ENCODE results near the gene CBFB. TPM values are rescaled to one million over a fixed set of nuclear protein-coding genes. Genes with fewer than 3 reads are reported as not detected.

The CBFB gene
- total RNA-seq, 1 experiment from 2014 or later, result 76.3 TPM

GRCh38 chr16:67137605-67138004 lies 108.7 kb downstream of the CBFB start:
- Histone ChIP-seq H3K23me2 (ENCODE audit: insufficient read length, low read depth, low read length, poor library complexity, severe bottlenecking) (no peaks in the 10 kb centered on the region), H4K91ac (ENCODE audit: insufficient read length, low read depth, low read length) (no peak overlapping the region), H3K27ac (ENCODE audit: insufficient read length, low read depth, low read length) (no peak overlapping the region), H2AFZ (ENCODE audit: low read length) (no peak overlapping the region), H3K4ac (ENCODE audit: low read depth, low read length) (no peak overlapping the region), H2BK15ac (ENCODE audit: low read depth, low read length) (no peak overlapping the region), H3T11ph (ENCODE audit: low read length) (no peak overlapping the region), H3K9ac (ENCODE audit: extremely low read depth, insufficient read length, low read length) (no peak overlapping the region), H2BK5ac (ENCODE audit: insufficient read length, low read length) (no peak overlapping the region), H3K4me1 (ENCODE audit: insufficient read depth, low read length) (no peaks in the 10 kb centered on the region), H3K79me1 (ENCODE audit: insufficient read depth, low read depth, low read length, poor library complexity, severe bottlenecking) (no peaks in the 10 kb centered on the region), H3K27me3 (ENCODE audit: insufficient read depth, low read length) (no peaks in the 10 kb centered on the region), H4K8ac (replicated peaks; ENCODE audit: insufficient read length, low read depth, low read length) (no peak overlapping the region), H2BK120ac (ENCODE audit: low read depth, low read length, poor library complexity, severe bottlenecking) (no peak overlapping the region), H2BK12ac (ENCODE audit: insufficient read length, low read depth, low read length) (no peak overlapping the region), H4K5ac (ENCODE audit: insufficient read length, low read depth, low read length) (no peak overlapping the region), H3K9me3 (ENCODE audit: control insufficient read depth, low read depth, low read length) (no peaks in the 10 kb centered on the region), H3K18ac (ENCODE audit: insufficient read length, low read depth, low read length) (no peak overlapping the region), H3K23ac (ENCODE audit: insufficient read length, low read depth, low read length) (no peak overlapping the region), H3K79me2 (ENCODE audit: insufficient read depth, low read length) (no peaks in the 10 kb centered on the region), H2BK20ac (ENCODE audit: low read depth, low read length, poor library complexity, severe bottlenecking) (no peak overlapping the region), H2AK5ac (ENCODE audit: insufficient read length, low read length) (no peak overlapping the region), H3K14ac (ENCODE audit: insufficient read depth, low read length) (no peak overlapping the region), H3K56ac (ENCODE audit: insufficient read length, low read depth, low read length) (no peak overlapping the region), H3K4me2 (ENCODE audit: insufficient read depth, insufficient read length, low read length) (no peak overlapping the region), H4K20me1 (ENCODE audit: control insufficient read depth, insufficient read depth, insufficient read length) (no peaks in the 10 kb centered on the region)
- Mint-ChIP-seq H3K4me3 (no peak overlapping the region), H3K27me3 (ENCODE audit: low read depth) (no peaks in the 10 kb centered on the region), H3K27ac (no peak overlapping the region), H3K4me1 (no peaks in the 10 kb centered on the region), H3K9me3 (no peaks in the 10 kb centered on the region), H3K36me3 (ENCODE audit: insufficient read depth in 1 of 3, low read depth in 3 of 3) (peaks cover 24 to 83% (median 55%) of the 10 kb centered on the region in 3 experiments; a peak in 6 of 7 replicates)
- no peak for DNase-seq
- TF ChIP-seq CTCF (conservative IDR thresholded peaks at IDR 0.05), result no peak
- no CpG with 5 or more reads among the region's 3 CpGs for WGBS (ENCODE audit: extremely low coverage, insufficient read length, low lambda C conversion rate)
